OCI-LY7 (cell line): ENCODE data around the gene KRTAP4-16. TPM values are rescaled to one million over a fixed set of nuclear protein-coding genes. Genes with fewer than 3 reads are reported as not detected.

ENCODE experiments used
- BruUV-seq: library from RNA; stranded (reverse); fragments of 400-500 nt; replicated peaks from 2 replicates; lab custom pipeline; 2021; lab: Mats Ljungman, UMichigan
- CTCF ChIA-PET: fragments of 300-600 bp; sonication (Branson Sonifier 250); formaldehyde crosslinking; loops from one replicate; lab custom pipeline; 2022; ENCODE audit warnings: antibody characterized with exemption; ENCODE audit not compliant: unreplicated experiment; lab: Charles Lee
- POLR2A ChIA-PET: fragments of 300-600 bp; sonication (Branson Sonifier 250); formaldehyde crosslinking; loops from one replicate; lab custom pipeline; 2022; ENCODE audit warnings: antibody characterized with exemption; lab: Charles Lee
- DNase-seq: peaks from one replicate; pipeline ENCODE4 v3.0.0-alpha.2; 2015; ENCODE audit warnings: low spot score
- H2AFZ ChIP-seq: fragments of 200-600 bp; sonication (generic), shearing (Covaris generic); 2 replicates; pipeline ENCODE4 v1.6.1; 2014; ENCODE audit warnings: mild to moderate bottlenecking, antibody characterized with exemption, low read length, moderate library complexity
- H3K27ac ChIP-seq: fragments of 200-600 bp; sonication (generic); 2 replicates; pipeline ENCODE4 v1.5.1; 2014; ENCODE audit warnings: mixed run types, low read depth, mild to moderate bottlenecking, moderate library complexity, low read length, inconsistent platforms; ENCODE audit not compliant: poor library complexity, severe bottlenecking
- H3K36me3 ChIP-seq: fragments of 200-600 bp; sonication (generic); 2 replicates; pipeline ENCODE4 v1.6.1; 2014; ENCODE audit warnings: mild to moderate bottlenecking, antibody characterized with exemption, low read length, moderate library complexity, mixed read lengths; ENCODE audit not compliant: insufficient read depth
- H3K4me1 ChIP-seq: fragments of 200-600 bp; sonication (generic); 2 replicates; pipeline ENCODE4 v1.5.1; 2014; ENCODE audit warnings: mild to moderate bottlenecking, low read length; ENCODE audit not compliant: insufficient read depth, poor library complexity, severe bottlenecking
- H3K4me2 ChIP-seq: fragments of 200-600 bp; sonication (generic); 2 replicates; pipeline ENCODE4 v1.6.1; 2014; ENCODE audit warnings: mild to moderate bottlenecking, low read length
- H3K4me3 ChIP-seq: fragments of 200-600 bp; sonication (generic); 2 replicates; pipeline ENCODE4 v1.5.1; 2014; ENCODE audit warnings: mild to moderate bottlenecking, low read depth, low read length; ENCODE audit not compliant: poor library complexity, severe bottlenecking
- H3K79me2 ChIP-seq: fragments of 200-600 bp; sonication (generic); 2 replicates; pipeline ENCODE4 v1.6.1; 2016; ENCODE audit warnings: low read depth, mild to moderate bottlenecking, low read length, moderate library complexity, mixed read lengths; ENCODE audit not compliant: insufficient read depth
- H3K9me2 ChIP-seq: fragments of 200-600 bp; sonication (generic); 2 replicates; pipeline ENCODE4 v1.6.1; 2016; ENCODE audit warnings: mild to moderate bottlenecking, low read length, mixed read lengths; ENCODE audit not compliant: insufficient read depth
- H3K9me3 ChIP-seq: fragments of 200-600 bp; sonication (generic); 2 replicates; pipeline ENCODE4 v1.6.1; 2014; ENCODE audit warnings: mild to moderate bottlenecking, mixed run types, low read length, mixed read lengths
- H4K20me1 ChIP-seq: fragments of 200-600 bp; sonication (generic); 2 replicates; pipeline ENCODE4 v1.6.1; 2014; ENCODE audit warnings: mild to moderate bottlenecking, antibody characterized with exemption, low read length, moderate library complexity, mixed read lengths; ENCODE audit not compliant: insufficient read depth
- EZH2phosphoT487 ChIP-seq: fragments of 200-600 bp; sonication (generic); IDR thresholded peaks from 2 replicates; pipeline ENCODE4 v1.6.1; 2018; ENCODE audit warnings: low read depth, borderline replicate concordance, mild to moderate bottlenecking, mixed run types, antibody characterized with exemption, low read length, moderate library complexity, mixed read lengths
- intact Hi-C: fragments of 100-400 bp; cut with micrococcal nuclease; formaldehyde crosslinking; loops from one replicate; pipeline ENCODE4 v1.10.0; 2022; ENCODE audit not compliant: unreplicated experiment
- total RNA-seq, 2 experiments: library from RNA; depleted of rRNA in 1 of 2; stranded (reverse); fragments of >200 nt in 1 of 2; shearing (Covaris generic) in 1 of 2; gene quantifications; 2 replicates each; pipeline ENCODE4 v1.2.3, GENCODE V29; 2014 to 2022
- TF ChIP-seq, protein P1 (sequence below): fragments of 200-600 bp; sonication (generic); conservative IDR thresholded peaks from 2 replicates; pipeline ENCODE4 v1.5.1; 2014; ENCODE audit warnings: mild to moderate bottlenecking, antibody characterized with exemption, low read length, moderate library complexity, mixed read lengths

Gene KRTAP4-16
- total RNA-seq, 2 experiments from 2014 or later = not detected

DNA sequence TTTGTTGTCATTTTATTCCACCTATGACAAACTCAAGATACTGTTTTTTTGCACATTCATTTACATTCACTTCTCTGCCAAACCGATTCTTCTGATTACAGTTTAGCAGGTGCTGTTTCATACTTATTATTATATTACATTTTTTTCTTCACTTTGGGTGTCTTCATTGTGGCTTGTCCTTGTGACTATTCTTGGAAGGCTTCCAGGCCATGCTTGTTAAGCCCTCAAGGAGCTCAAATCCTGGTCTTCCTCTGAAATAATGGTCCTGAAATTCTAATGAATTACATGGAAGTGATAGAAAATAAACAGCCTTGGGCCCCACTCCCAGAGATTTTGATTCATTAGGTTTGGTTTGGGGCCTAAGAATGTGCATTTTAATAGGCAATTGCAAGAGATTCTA lies 37.7 kb downstream of the KRTAP4-16 start:
- Histone ChIP-seq H3K9me2 (no peaks in the 10 kb centered on the region), H3K4me2 (no peak overlapping the region), H3K9me3 (no peaks in the 10 kb centered on the region), H3K27ac (no peak overlapping the region), H3K36me3 (no peaks in the 10 kb centered on the region), H4K20me1 (no peaks in the 10 kb centered on the region), H3K79me2 (no peaks in the 10 kb centered on the region), H3K4me3 (no peak overlapping the region), H3K4me1 (no peaks in the 10 kb centered on the region), H2AFZ (no peak overlapping the region)
- ChIA-PET POLR2A (no interaction called here), CTCF (no interaction called here)
- DNase-seq = no peak
- intact Hi-C loops = no loop called here
- no TSS peak for BruUV-seq
- TF ChIP-seq EZH2phosphoT487 = no peak
- TF ChIP-seq, protein P1, sequence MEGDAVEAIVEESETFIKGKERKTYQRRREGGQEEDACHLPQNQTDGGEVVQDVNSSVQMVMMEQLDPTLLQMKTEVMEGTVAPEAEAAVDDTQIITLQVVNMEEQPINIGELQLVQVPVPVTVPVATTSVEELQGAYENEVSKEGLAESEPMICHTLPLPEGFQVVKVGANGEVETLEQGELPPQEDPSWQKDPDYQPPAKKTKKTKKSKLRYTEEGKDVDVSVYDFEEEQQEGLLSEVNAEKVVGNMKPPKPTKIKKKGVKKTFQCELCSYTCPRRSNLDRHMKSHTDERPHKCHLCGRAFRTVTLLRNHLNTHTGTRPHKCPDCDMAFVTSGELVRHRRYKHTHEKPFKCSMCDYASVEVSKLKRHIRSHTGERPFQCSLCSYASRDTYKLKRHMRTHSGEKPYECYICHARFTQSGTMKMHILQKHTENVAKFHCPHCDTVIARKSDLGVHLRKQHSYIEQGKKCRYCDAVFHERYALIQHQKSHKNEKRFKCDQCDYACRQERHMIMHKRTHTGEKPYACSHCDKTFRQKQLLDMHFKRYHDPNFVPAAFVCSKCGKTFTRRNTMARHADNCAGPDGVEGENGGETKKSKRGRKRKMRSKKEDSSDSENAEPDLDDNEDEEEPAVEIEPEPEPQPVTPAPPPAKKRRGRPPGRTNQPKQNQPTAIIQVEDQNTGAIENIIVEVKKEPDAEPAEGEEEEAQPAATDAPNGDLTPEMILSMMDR = no peak

DNA sequence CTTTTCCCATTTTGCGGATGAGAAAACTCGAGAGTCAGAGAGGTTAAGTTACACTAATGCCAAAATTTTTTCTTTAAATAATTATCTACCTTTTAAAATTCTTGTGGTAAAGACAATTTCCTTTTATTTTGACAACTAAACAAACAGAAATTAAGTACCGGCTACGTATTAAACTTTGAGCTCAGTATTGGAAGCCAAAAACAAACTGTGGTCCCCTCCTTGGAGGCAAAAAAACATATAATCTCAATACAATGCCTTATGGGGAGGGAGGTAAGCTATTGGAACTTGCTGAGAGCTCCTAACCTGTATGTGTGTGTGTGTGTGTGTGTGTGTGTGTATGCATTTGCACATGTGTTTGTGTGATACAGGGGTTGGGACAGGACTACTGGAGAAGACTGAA lies 38.6 kb downstream of the KRTAP4-16 start:
- TF ChIP-seq, protein P1 = no peak
- no peak for TF ChIP-seq EZH2phosphoT487
- intact Hi-C loops = no loop called here
- no TSS peak for BruUV-seq
- H3K36me3 ChIP-seq = no peaks in the 10 kb centered on the region
- CTCF ChIA-PET = no interaction called here
- POLR2A ChIA-PET = no interaction called here
- no peak overlapping the region for H3K4me2 ChIP-seq
- H3K9me3 ChIP-seq = no peaks in the 10 kb centered on the region
- H3K27ac ChIP-seq = no peak overlapping the region
- H4K20me1 ChIP-seq = no peaks in the 10 kb centered on the region
- H3K79me2 ChIP-seq = no peaks in the 10 kb centered on the region
- no peak for DNase-seq
- H3K4me3 ChIP-seq = no peak overlapping the region
- no peaks in the 10 kb centered on the region for H3K9me2 ChIP-seq
- no peaks in the 10 kb centered on the region for H3K4me1 ChIP-seq
- no peak overlapping the region for H2AFZ ChIP-seq

DNA sequence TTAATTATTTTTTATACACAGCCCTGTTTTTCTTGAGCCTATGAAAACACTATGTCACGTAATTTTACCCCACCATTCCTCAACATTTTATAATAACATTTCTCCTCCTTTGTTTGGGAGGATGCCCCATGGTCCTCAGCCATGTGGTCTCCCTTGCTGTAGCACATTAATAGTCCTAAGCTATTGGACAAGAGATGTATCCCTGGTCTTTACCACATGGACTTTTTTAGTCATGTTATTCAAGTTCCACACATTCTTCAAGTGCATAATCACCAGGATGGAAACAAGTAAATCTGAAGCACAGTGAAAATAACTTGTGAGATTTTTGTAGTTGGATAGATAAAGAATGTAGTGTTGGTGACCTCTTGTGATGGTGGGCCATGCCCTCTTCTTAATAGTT lies 40.0 kb downstream of the KRTAP4-16 start:
- no peak for TF ChIP-seq EZH2phosphoT487
- TF ChIP-seq, protein P1 = no peak

More for the DNA sequence above, 40.0 kb downstream of the KRTAP4-16 start:
- intact Hi-C loops = no loop called here
- BruUV-seq = no TSS peak
- Histone ChIP-seq H3K4me3 (no peak overlapping the region), H3K9me2 (no peaks in the 10 kb centered on the region), H3K36me3 (no peaks in the 10 kb centered on the region), H2AFZ (no peak overlapping the region), H3K27ac (no peak overlapping the region), H4K20me1 (no peaks in the 10 kb centered on the region), H3K79me2 (no peaks in the 10 kb centered on the region), H3K4me2 (no peak overlapping the region), H3K9me3 (no peaks in the 10 kb centered on the region), H3K4me1 (no peaks in the 10 kb centered on the region)
- no peak for DNase-seq
- ChIA-PET POLR2A (no interaction called here), CTCF (interaction anchor here (0.6 kb wide), 1 partner anchor 116 kb away, joined by 3 read pairs; the partner anchor contains the start of gene KRTAP4-2)
